DMS53 treated with DMSO at 0.1 percent for 48 hours (cell line): ENCODE data around the gene CDH12.

Experiments
- DNase-seq: peaks from one replicate; lab custom pipeline; 2025; ENCODE audit not compliant: unreplicated experiment; lab: John Stamatoyannopoulos, UW

The CDH12 gene

DNA sequence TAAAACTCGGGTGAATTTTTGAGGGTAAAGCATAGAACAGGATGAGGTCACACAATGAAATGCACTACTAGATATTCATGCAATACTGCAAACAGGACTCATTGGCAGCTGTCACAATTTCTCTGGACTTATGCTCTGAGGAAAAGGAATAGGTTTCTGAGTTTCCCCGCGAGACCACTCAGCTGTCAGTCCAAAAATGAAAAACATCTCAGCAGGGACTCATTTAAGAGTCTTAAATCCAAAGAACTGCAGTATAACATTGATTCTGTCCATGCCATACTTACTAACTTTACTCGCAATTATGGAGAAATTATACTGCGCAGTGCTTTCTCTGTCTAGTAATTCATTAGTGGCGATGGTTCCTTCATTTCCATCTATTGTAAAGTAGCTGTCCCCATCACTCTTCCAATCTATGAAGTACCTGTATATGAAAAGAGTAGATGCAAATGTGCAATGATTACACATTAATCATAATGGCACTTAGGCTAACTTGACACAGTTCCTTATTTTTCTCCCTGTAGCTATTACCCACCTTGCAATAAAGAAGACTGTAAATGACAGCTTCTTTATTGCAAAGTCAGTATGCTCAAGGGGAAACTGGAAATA, 1070.0 kb downstream of the CDH12 start:
- no peak for DNase-seq

DNA sequence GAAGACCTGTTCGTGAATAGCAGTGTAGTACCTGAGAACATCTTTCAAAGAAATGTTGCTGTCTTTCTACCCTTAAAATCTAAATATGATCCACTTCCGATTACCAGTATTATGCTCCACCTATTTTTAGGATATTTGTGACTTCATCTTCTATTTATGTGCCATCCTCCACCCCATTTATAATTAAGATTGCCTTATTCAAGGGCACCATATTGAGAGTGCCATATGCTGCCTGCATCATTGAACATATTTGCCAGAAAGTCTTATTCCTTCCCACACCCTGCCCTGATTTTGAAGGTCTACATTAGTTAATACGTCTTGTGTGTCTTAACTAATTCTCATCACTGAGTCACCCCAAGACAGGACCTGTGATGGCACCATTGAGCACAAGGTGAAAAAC, 1076.7 kb downstream of the CDH12 start:
- DNase-seq = no peak

DNA sequence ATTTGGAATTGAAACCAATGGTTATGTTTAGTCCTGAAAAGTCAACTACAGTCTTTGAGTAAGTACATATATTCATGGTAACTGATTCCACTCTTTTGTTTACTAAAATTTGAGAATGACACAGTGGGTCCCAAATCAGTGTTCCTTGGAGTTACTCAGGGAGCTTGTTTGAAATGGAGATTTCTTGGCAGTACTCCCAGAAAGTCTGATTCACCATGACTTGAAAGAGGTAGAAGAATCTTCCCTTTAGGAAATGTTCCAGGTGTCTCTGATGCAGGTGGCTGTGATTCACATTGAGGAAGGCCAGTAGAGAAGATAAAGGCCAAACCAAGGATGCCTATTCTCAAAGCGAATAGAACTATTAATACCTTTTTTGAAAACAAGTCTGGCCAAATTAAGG, 1078.3 kb downstream of the CDH12 start:
- no peak for DNase-seq

DNA sequence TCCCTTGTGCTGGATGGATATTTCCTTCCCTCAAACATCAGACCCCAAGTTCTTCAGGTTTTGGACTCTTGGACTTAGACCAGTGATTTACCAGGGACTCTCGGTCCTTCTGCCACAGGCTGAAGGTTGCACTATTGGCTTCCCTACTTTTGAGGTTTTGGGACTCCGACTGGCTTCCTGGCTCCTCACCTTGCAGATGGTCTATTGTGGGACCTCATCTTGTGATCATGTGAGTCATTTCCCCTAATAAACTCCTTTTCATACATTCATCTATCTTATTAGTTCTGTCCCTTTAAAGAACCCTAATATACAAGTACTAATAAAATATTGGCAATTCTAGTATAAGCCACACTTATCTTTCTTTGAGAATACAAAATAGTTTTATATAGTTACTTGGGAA, 1078.9 kb downstream of the CDH12 start:
- DNase-seq = no peak

DNA sequence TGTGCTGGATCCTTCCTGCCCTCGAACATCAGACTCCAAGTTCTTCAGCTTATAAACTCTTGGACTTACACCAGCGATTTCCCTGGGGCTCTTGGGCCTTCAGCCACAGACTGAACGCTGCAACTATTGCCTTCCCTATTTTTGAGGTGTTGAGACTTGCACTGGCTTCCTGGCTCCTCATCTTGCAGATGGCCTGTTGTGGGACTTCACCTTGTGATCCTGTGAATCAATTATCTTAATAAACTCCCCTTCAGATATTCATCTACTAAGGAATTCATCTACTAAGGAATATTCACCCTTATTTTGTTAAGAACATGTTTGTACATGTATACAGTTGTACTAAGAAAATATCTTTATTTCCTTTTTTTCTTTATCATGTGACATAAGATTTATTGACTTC, 1079.7 kb downstream of the CDH12 start:
- DNase-seq = no peak

DNA sequence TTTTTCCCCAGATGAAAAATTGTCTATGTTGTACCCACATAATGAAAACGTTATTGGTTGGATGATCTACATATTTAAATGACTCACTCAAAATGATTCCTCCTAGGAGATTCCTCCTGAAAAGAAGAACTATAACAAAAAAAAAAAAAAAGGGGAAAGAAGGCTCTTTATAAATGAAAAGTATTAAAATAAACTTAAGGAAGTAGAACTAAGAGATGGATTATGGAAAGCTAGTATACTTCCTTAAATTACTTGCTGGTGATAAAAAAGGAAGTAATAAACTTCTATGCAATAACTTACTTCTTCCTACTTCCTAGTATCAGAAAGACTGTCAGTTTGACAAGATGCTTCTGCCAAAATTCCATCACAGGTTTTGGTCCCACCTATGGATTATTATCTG, 1087.7 kb downstream of the CDH12 start:
- DNase-seq = no peak

DNA sequence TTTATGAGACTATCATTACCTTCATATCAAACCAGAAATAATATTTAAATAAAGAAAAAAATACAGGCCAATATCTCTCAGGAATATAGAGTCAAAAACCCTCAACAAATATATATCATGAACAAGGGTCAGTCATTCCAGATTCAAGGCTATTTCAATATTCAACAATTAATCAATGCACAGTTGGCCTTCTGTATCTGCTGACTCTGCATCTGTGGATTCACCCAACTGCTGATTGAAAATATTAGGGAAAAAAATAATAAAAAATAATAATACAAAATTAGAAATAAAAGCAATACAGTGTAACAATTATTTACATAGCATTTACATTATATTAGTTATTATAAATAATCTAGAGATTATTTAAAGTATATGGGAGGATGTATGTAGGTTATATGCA, 1114.0 kb downstream of the CDH12 start:
- no peak for DNase-seq

DNA sequence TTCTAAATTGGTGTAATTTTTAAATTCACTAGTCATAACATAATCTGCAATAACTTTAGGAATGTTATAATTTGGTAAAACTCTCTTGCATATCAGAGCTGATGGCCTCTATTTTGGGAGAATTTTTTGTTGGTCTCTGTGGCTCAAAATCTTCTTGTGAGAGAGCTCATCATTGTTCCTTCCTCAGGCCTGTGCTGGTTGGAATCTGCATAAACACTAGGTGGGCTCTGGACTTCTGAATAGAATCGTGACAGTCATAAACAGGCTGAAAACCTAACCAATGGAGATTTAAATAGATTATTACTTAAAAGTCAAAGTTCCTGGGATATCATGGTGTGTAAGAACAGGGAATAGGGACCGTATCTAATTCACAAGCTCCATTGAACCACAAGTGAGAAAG, 1129.6 kb downstream of the CDH12 start:
- DNase-seq = no peak

DNA sequence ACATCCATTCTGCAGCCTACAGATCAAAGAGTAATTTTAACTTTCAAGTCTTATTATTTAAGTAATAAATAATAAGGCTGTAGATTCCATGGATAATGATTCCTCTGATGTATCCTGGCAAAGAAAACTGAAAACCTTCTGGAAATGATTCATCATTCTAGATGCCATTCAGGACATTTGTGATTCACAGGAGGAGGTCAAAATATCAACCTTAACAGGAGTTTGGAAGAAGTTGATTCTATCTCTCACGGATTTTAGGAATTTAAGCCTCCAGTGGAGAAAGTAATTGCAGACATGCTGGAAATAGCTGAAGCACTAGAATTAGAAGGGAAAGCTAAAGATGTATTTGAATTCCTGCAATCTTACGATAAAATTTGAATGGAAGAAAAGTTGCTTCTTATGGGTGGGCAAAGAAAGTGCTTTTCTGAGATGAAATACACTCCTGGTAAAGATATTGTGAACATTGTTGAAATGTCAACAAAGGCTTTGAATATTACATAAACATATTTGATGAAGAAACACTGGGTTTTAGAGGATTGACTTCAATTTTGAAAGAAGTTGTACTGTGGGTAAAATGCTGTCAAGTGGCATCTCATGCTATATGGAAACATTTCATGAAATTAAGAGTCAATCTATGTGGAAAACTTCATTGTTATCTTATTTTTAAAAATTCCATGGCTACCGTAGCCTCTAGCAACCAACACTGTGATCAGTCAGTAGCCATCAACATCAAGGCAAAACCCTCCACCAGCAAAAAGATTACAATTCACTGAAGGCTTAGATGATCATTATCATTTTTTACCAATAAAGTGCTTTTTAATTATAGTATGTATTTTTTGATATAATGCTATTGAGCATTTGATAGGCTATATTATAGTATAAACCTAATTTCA, 1141.0 kb downstream of the CDH12 start:
- DNase-seq = no peak

DNA sequence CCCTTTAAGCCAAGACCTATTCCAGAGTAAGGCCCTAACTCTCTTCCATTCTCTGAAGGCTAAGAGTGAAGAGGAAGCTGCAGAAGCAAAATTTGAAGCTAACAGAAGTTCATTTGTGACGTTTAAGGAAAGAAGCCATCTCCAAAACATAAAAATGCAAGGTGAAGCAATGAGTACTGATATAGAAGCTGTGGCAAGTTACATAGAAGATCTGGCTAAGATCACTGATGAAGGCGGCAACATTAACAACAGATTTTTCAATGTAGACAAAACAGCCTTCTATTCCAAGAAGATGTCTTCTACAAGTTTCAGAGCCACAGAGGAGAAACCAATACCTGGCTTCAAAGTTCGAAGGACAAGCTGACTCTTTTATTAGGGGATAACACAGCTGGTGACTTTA, 1143.4 kb downstream of the CDH12 start:
- no peak for DNase-seq

DNA sequence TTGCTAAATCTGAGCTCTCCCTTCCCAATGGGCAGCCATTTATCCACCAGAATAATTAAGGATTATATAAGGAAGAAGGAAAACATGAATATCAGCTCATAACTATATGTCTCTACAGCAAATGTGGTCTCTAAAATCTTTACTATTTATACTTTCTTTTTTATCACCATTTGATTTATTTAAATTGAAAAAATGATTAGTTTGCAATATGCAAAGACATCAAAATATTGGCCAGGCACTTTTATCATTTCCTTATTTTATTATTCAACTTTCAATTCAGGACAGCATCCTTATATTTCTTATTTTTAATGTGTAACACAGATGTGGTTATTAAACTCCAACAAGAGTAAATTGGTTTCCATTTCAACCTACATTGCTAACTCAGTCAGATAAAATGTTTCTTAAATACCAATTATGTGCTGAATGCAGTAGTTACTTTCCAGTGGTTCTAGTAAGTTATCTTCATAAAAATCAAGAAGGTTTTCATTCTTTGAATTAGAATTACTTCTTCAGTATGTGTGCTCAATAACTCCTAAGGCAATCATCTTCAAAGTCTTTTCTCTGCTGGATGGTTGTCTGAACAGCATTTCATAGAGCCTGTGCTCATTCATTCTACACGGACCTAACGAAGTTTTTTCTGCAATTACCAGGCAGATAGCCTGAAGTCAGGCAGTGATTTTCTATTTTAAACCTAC, 1148.0 kb downstream of the CDH12 start:
- DNase-seq = no peak

DNA sequence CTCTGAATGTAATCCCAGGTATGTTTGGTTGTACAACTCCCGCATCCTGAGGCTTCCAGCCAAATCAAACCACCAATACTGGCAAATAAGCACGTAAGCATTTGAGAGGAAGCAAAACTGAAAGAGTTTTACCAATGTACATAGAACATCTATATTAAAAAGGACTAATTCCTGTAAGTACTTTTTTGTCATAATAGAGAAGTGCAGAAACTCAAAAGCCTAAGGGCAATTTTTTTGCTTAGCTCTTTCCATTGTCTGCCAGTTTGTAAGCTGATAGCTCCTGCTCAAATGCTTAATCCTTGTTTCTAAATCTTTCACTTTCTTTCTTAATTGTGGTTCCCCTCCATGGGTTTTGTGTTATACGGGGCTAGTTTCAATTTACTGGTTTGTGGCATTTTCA, 1151.8 kb downstream of the CDH12 start:
- DNase-seq = no peak
